Mucosa of rectum (tissue), 2 donors: Measurements from ENCODE around the gene GTF3C1.

Experiments used
- H3K27ac ChIP-seq, 2 donors: one replicate each; pipeline ENCODE4 v1.7.0; 2013; ENCODE audit warnings: inconsistent platforms in 2 of 2, low read depth in 2 of 2, low read length in 2 of 2
- H3K27me3 ChIP-seq, 2 donors: one replicate each; pipeline ENCODE4 v1.7.0; 2013; ENCODE audit warnings: low read length in 2 of 2; ENCODE audit not compliant: control insufficient read depth in 2 of 2, insufficient read depth in 2 of 2
- H3K36me3 ChIP-seq, 2 donors: one replicate each; pipeline ENCODE4 v1.7.0; 2013; ENCODE audit warnings: low read length in 2 of 2; ENCODE audit not compliant: control insufficient read depth in 2 of 2, insufficient read depth in 2 of 2
- H3K4me1 ChIP-seq, 2 donors: one replicate each; pipeline ENCODE4 v1.7.0; 2013; ENCODE audit warnings: low read length in 2 of 2, mild to moderate bottlenecking in 1 of 2; ENCODE audit not compliant: control insufficient read depth in 2 of 2, insufficient read depth in 2 of 2
- H3K4me3 ChIP-seq, 2 donors: one replicate each; pipeline ENCODE4 v1.7.0; 2013; ENCODE audit warnings: low read length in 2 of 2
- H3K9ac ChIP-seq, 2 donors: one replicate each; pipeline ENCODE4 v1.7.0; 2013; ENCODE audit warnings: low read length in 2 of 2, low read depth in 1 of 2, mild to moderate bottlenecking in 1 of 2
- H3K9me3 ChIP-seq, 2 donors: one replicate each; pipeline ENCODE4 v1.7.0; 2013; ENCODE audit warnings: low read length in 2 of 2; ENCODE audit not compliant: control insufficient read depth in 2 of 2
- donor health status: healthy.
- donor health status: Normal muscosa, but diverticular disease.

GTF3C1 gene

DNA sequence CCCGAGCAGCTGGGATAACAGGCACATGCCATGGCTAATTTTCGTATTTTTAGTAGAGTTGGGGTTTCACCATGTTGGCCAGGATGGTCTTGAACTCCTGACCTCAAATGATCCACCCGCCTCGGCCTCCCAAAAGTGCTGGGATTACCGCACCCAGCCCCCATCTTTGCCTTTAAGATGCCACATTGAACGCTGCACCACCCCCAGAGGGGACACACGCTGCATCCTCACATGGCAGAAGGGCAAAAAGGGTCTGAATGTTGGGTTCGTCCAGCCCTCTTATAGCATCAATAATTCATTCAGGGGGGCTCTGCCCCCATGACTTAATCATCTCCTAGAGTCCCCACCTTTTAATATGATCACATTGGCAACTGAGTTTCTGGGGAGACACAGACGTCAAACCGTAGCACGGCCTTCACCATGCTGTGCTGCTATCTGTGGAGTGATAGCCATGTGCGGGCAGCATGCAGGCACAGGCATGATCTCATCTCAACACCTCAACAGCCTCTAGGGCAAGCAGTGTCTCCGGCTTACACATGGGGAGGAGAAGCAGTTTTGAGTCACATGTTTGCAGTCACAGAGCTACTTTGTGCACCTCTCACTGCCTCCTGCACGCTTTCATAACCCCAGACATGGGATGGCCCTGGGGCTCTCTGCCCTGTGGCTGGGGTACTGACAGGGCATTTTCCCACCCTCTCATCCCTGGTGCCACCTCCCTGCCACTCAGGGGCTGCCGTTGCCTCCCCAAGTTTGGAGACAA, 117.8 kb downstream of the GTF3C1 start:
- Histone ChIP-seq H3K27ac (no peak overlapping the region), H3K27me3 (no peaks in the 10 kb centered on the region), H3K4me1 (no peaks in the 10 kb centered on the region), H3K9ac (no peak overlapping the region), H3K4me3 (no peak overlapping the region), H3K36me3 (no peaks in the 10 kb centered on the region), H3K9me3 (peaks cover 0 to under 1% of the 10 kb centered on the region in 2 donors)

DNA sequence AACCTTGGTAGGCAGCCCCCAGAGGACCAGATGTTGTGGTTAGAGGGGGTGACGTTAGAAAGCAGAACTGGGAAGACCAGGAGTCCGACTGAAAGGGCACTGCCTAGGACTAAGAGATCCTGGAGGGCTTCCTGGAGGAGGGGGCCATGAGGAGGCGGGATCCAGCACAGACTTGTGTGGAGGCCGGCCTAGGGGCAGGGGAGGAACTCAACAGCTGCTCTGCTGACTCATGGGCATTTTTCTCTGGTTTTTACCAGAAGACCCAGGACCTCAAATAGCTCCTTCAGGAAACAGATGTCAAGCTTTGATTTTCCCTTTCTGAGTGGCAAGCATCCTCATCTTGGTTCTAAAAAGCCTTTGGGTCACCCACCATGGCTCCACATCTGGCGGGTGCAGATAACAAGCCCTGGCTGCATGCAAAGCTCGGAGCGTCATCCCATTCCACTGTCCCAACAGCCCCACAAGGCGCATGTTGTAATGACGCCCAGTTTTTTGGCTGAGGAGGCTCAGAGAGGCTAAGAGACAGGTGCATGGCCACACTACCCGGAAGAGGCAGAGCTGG, 118.7 kb downstream of the GTF3C1 start:
- Histone ChIP-seq H3K27me3 (no peaks in the 10 kb centered on the region), H3K9me3 (peaks cover 0 to 2% of the 10 kb centered on the region in 2 donors), H3K27ac (no peak overlapping the region)

GRCh38 chr16:27430512-27430911, 119.2 kb downstream of the GTF3C1 start:
- Histone ChIP-seq H3K4me1 (no peaks in the 10 kb centered on the region), H3K36me3 (no peaks in the 10 kb centered on the region), H3K4me3 (no peak overlapping the region), H3K9me3 (peaks cover 0 to 2% of the 10 kb centered on the region in 2 donors), H3K27me3 (no peaks in the 10 kb centered on the region), H3K9ac (no peak overlapping the region), H3K27ac (no peak overlapping the region)

More for the DNA sequence above, 118.7 kb downstream of the GTF3C1 start:
- H3K4me3 ChIP-seq = no peak overlapping the region
- H3K36me3 ChIP-seq = no peaks in the 10 kb centered on the region
- H3K9ac ChIP-seq = no peak overlapping the region
- H3K4me1 ChIP-seq = no peaks in the 10 kb centered on the region

GRCh38 chr16:27429981-27430441, 119.7 kb downstream of the GTF3C1 start:
- Histone ChIP-seq H3K27ac (no peak overlapping the region), H3K4me1 (no peaks in the 10 kb centered on the region), H3K9me3 (peaks cover 0 to 2% of the 10 kb centered on the region in 2 donors), H3K9ac (no peak overlapping the region), H3K36me3 (no peaks in the 10 kb centered on the region), H3K27me3 (no peaks in the 10 kb centered on the region), H3K4me3 (no peak overlapping the region)

DNA sequence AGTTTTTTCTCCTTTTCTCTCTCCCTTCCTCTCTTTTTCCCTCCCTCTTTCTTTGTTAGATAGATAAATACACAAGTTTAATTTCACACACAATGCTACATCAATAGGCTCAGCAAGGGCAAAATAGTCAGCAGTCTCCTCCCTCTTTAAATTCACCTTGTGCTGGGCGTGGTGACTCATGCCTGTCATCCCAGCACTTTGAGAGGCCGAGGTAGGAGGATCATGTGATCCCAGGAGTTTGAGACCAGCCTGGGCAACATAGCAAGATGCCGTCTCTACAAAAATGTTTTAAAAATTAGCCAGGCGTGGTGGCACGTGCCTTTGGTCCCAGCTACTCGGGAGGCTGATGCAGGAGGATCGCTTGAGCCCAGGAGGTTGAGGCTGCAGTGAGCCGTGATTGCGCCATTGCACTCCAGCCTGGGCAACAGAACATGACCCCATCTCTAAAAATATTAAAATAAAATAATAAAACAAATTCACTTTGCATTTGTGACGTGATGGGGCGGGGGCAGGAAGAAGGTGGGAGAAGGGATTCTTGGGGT, 120.3 kb downstream of the GTF3C1 start:
- H3K27me3 ChIP-seq = no peaks in the 10 kb centered on the region
- no peak overlapping the region for H3K27ac ChIP-seq
- H3K9me3 ChIP-seq = peaks cover 0 to 2% of the 10 kb centered on the region in 2 donors
- no peaks in the 10 kb centered on the region for H3K4me1 ChIP-seq
- H3K4me3 ChIP-seq = no peak overlapping the region
- H3K36me3 ChIP-seq = no peaks in the 10 kb centered on the region
- H3K9ac ChIP-seq = no peak overlapping the region

DNA sequence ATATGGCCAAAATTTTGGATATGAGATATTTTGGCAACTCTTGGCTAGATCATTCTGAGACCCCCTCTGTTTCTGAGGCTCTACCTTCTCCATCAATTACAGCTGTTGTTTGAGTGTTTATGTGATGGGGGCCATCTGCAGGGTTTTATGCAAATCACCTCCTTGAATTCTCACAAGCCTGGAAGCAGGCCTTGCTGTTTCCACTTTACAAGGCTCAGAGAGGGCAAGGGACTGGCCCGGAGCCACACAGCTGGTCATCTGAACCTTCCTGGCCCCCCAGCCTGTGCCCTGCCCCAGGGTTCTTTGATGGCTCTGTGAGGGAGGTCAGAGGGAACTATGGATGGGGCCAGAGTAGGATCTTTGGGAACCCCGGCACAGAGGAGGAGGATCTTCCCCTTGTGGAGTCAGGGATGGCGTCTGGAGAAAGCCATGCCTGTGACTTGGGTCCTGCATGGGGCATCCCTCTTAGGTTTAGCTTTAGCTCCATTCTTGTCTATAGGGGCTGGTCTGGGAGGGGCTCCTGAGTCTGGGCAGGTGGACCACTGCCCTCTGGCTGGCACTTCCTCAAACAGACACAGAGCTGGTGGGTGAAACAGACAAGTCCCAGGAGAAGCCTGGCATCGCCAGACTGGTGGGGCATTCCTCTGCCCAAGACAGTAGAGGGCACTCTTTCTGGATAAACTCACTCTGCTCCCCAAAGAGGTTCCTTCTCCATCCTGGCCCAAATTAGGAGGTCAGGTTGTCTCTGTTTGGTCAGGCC, 121.5 kb downstream of the GTF3C1 start:
- Histone ChIP-seq H3K9ac (no peak overlapping the region), H3K4me1 (no peaks in the 10 kb centered on the region), H3K9me3 (peaks cover 0 to 2% of the 10 kb centered on the region in 2 donors), H3K36me3 (no peaks in the 10 kb centered on the region), H3K27me3 (no peaks in the 10 kb centered on the region), H3K4me3 (no peak overlapping the region), H3K27ac (no peak overlapping the region)

- no peak overlapping the region for H3K4me3 ChIP-seq
- H3K27me3 ChIP-seq = no peaks in the 10 kb centered on the region
- no peaks in the 10 kb centered on the region for H3K36me3 ChIP-seq
- H3K9ac ChIP-seq = no peak overlapping the region
- H3K9me3 ChIP-seq = peaks cover 0 to 2% of the 10 kb centered on the region in 2 donors
- H3K4me1 ChIP-seq = no peaks in the 10 kb centered on the region
- no peak overlapping the region for H3K27ac ChIP-seq
Measured at GRCh38 chr16:27427538-27427937, 122.2 kb downstream of the GTF3C1 start.

GRCh38 chr16:27426423-27427408, 123.0 kb downstream of the GTF3C1 start:
- Histone ChIP-seq H3K27me3 (no peaks in the 10 kb centered on the region), H3K9ac (no peak overlapping the region), H3K36me3 (no peaks in the 10 kb centered on the region), H3K4me1 (no peaks in the 10 kb centered on the region), H3K4me3 (no peak overlapping the region), H3K9me3 (peaks cover 0 to 2% of the 10 kb centered on the region in 2 donors), H3K27ac (no peak overlapping the region)

DNA sequence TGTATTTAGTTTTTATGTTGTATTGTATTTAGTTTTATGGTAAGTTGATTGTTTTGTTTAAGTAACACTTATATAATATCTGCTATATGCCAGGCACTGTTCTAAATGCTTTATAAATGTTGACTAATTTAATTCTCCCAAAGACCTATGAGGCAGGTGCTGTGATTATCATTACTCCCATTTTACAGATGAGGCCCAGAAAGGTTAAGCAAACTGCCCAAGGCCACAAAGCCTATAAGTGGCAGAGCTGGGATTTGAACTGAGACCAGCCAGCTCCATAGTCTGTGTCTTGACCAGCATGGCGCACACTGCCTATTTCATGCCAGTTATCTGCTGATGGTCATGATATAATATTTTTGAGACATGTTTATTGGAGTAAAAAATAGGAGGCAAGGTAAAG, 123.8 kb downstream of the GTF3C1 start:
- no peak overlapping the region for H3K4me3 ChIP-seq
- no peaks in the 10 kb centered on the region for H3K4me1 ChIP-seq
- H3K9ac ChIP-seq = no peak overlapping the region
- no peaks in the 10 kb centered on the region for H3K36me3 ChIP-seq
- H3K27me3 ChIP-seq = no peaks in the 10 kb centered on the region
- peaks cover 0 to 2% of the 10 kb centered on the region in 2 donors for H3K9me3 ChIP-seq
- no peak overlapping the region for H3K27ac ChIP-seq
